GM18951 (cell line): ENCODE data around the gene LRRC9.

ENCODE experiments used
- POLR2A ChIP-seq: IDR thresholded peaks from 4 replicates; pipeline ENCODE4 v1.6.1; 2011; ENCODE audit warnings: mild to moderate bottlenecking; ENCODE audit not compliant: insufficient read length, insufficient read depth; ENCODE audit errors: extremely low read depth
- in situ Hi-C: fragments of 300-500 bp; cut with MboI; formaldehyde crosslinking; loops from one replicate; pipeline ENCODE4 v1.12.0; 2022; ENCODE audit warnings: low sequenced_read_pairs, mixed read lengths, inconsistent platforms; ENCODE audit not compliant: unreplicated experiment

LRRC9 gene

GRCh38 chr14:60051721-60052221 is 131.8 kb downstream of the LRRC9 start:
- no peak for TF ChIP-seq POLR2A
- in situ Hi-C loops, result loop anchor here (25.0 kb wide), 1 partner anchor 511 kb away; no protein-coding TSS in a partner anchor

DNA sequence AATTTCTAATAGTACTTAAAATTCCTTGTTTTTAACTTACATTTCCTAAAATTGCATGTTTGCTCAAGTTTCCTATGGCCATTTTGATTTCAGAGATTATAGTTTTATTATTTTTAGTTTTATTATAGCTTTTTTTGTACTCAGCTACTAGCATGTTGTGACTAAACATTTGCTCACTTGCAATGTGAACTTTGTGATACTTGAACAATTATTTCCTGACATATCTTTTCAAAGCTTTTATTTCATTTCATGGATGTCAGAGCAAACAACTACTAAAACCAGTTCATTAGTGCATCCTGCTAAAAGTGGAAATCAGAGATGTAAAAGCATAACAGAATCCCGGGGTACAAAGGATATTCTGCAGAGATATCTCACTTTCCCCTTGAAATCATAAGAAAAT is 138.1 kb downstream of the LRRC9 start:
- in situ Hi-C loops, result loop anchor here (25.0 kb wide), 1 partner anchor 504 kb away; no protein-coding TSS in a partner anchor
- no peak for TF ChIP-seq POLR2A

DNA sequence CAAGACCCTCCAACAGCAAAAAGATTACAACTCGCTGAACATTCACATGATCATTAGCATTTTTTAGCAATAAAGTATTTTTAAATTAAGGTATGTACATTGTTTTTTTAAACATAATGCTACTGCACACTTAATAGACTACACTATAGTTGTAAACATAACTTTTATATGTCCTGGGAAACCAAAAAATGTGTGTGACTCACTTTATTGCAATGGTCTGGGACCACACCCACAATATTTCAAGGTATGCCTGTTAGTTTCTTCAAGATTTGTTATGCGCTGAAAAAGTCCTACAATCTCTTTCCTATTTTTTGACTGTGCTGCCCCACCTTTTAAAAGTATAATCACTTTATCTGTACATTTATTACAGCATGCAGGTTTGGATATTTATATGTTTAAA is 141.4 kb downstream of the LRRC9 start:
- in situ Hi-C loops, result loop anchor here (10.0 to 25.0 kb wide), 2 partner anchors 123 to 501 kb away; no protein-coding TSS in a partner anchor
- no peak for TF ChIP-seq POLR2A

GRCh38 chr14:60064491-60065072 is 144.6 kb downstream of the LRRC9 start:
- in situ Hi-C loops, result loop anchor here (10.0 to 25.0 kb wide), 2 partner anchors 120 to 498 kb away; no protein-coding TSS in a partner anchor
- no peak for TF ChIP-seq POLR2A

DNA sequence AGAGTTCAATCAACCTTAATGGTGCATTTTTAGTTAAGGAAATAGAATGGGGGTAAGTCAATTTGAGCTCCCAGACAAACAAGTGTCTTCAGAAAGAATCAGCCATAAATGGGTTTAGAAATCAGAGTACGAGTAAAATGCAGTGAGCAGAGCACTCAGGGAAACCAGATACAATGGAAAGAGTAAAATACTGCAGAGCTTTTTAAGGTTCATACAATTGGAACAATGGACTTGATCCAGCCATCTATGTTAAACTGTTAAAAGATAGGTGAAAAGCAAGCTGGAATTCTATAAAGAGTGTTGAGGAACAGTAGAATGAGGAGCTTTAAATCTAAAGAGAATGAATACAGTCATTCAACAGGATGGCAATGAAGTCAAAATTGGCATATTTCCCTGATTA is 147.9 kb downstream of the LRRC9 start:
- no peak for TF ChIP-seq POLR2A
- in situ Hi-C loops, result loop anchor here (10.0 to 25.0 kb wide), 2 partner anchors 117 to 494 kb away; no protein-coding TSS in a partner anchor

DNA sequence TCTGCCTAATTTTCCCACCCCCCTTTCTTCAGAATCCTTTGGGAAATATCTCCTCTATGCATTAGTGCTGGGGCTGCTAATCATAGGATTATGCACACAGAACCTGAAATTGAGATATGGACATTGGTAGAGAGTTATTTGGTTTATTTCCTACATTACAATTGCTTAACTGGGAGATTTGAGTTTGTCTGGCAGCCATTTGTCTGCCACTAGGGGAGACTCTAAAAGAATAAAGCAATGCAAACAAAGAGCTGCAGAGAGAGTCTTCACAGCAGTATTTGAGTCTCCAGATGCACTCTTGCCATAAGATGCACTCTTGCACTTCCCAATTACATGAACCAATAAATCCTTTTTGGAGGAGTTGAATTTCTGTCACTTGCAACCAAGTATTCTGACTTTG is 159.8 kb downstream of the LRRC9 start:
- no peak for TF ChIP-seq POLR2A
- in situ Hi-C loops, result no loop called here

- no peak for TF ChIP-seq POLR2A
- in situ Hi-C loops, result no loop called here
These were observed 165.1 kb downstream of the LRRC9 start for GRCh38 chr14:60085085-60085484.

DNA sequence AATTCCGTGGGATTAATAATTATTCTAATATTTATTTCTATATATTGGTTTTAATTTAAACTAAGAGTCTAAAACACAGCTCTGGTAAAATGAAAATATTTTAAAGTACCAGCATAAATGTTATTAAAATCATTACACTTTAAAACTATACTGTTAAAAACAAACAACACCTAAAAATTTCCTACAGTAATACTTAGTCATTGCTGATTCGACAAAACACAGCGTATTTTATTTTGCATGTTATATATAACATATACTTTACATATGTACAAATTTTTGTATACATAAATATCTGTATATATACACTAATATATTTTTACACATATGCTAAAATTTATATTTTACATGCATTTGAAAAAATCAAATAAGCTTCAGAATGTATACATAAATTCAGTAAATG is 165.7 kb downstream of the LRRC9 start:
- TF ChIP-seq POLR2A, result no peak
- in situ Hi-C loops, result no loop called here

GRCh38 chr14:60087668-60088067 is 167.7 kb downstream of the LRRC9 start:
- TF ChIP-seq POLR2A, result no peak
- in situ Hi-C loops, result no loop called here

GRCh38 chr14:60089221-60089620 is 169.3 kb downstream of the LRRC9 start:
- TF ChIP-seq POLR2A, result no peak
- in situ Hi-C loops, result no loop called here

DNA sequence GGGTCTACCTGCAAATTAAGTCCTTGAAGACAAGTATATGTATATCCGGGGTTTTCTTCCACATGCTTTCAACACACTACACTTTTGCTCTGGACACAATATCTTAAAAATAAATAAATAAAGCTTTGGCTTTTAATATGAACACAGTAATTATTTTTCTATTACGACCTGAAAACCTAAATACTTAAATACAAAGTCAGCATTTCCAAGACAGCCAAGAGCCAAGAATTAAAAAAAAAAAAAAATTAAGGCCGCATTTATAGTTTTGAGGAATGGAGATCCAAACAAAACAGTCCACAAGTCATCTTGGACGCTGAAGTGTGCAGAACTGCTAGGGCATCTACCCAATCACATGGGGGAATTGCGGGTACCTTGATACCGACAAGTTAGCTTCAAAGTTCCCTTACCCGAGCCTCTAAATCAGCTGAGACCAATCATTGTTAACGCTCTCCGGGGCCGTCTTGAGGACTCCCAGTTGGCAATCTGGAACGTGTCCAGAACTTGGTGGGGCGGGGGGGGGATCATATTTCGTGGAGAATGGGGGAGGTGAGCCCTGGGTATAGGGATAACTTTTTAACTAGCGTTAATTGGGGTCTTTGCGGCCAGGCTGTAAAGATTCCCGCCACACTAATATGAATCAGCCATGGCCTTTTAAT is 171.0 kb downstream of the LRRC9 start:
- in situ Hi-C loops, result no loop called here
- TF ChIP-seq POLR2A, result no peak

DNA sequence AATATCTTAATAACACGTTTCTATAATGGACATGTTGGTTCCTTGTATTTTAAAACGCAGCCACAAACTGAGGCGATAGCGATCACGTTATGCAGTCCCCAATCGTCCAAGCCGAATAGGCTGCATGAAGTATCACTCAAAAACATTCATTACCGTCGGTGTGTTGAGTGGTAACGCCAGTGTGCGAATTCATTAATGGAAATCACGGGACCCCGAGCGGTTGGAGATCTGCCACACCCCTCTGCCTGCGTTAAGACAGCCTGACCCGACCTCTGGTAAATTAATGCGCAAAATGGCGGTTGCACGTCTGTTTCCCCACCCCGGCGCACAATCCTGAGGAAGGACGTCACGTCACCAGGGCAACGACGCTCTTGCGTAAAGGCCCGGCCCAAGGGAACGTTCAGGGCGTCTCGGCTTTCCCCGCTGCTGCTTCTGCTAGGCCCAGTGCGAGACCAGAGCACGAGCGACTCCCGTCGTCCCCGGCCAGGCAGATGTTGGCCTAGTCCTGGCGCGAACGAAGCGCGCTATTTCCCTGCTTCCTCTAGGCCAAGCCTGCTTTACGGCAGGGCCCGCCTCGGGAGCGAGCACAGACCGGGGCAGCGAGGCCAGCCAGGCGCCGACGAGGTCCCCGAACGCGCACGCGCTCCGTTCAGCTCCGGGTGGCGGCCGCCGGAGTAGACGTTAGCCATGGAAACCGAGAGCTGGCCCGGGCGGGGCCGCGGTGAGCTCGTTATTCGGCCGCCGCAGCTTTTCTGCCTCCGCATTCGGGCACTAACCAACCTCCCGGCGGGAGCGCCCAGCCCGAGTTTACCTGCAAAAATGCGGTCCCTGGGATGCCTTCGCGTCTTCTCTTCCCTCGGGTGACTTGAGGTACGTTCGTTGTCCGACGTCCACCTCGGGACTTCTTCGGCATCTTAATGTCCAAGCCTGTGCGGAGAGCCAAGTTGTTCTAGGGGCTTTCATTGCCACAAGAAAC is 171.9 kb downstream of the LRRC9 start, which contains the start of gene PCNX4:
Gene PCNX4, plus strand, starts transcription at position 374 of the 976 bp plus-strand sequence. CDS start 15,716 bp downstream, outside the sequence.
- TF ChIP-seq POLR2A, result peak; percentile 97
- in situ Hi-C loops, result no loop called here

GRCh38 chr14:60092526-60092920 is 172.6 kb downstream of the LRRC9 start:
- in situ Hi-C loops, result no loop called here
- TF ChIP-seq POLR2A, result no peak

- in situ Hi-C loops, result no loop called here
- TF ChIP-seq POLR2A, result no peak
These were observed 173.1 kb downstream of the LRRC9 start for GRCh38 chr14:60093080-60093479.
